Stimulated activated CD4-positive, alpha-beta T cell treated with anti-CD3 and anti-CD28 coated beads, Interleukin-4, amount 100 ng/mL, for 24 hours (primary cell): ENCODE data around the gene IL17REL.
A peak's percentile ranks its signal among the peaks of the same experiment; 100 is the strongest.

Experiments used
- DNase-seq: peaks from one replicate; pipeline ENCODE4 v3.0.0-alpha.2; 2020

The IL17REL gene

DNA sequence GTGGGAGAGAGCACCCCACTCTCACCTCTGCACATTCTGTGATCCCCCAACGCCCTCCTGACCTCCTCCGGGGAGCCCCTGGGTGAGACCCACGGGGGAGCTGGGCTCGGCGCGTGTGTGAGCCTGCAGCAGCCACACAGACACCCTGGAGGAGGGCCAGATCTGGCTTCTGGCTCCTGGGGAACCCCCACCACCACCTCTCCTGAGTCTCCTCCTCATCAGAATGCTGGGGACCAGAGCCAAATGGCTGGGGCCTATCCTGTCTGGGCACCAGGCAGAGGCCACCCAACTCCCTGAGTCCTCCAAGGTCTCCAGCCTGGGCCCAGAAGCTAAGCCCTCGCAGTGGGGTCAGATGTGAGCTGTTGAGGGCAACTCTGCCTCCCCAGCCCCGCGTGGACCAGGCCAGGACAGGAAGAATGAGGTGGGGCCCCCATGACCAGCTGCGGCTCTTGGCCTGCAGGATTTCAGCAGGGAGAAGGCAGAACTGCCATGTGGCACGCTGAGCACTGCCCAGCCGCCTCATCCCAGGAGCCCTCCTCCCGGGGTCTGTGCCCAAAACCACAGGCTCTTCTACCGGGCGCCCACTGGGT, 57.5 kb downstream of the IL17REL start:
- no peak for DNase-seq

DNA sequence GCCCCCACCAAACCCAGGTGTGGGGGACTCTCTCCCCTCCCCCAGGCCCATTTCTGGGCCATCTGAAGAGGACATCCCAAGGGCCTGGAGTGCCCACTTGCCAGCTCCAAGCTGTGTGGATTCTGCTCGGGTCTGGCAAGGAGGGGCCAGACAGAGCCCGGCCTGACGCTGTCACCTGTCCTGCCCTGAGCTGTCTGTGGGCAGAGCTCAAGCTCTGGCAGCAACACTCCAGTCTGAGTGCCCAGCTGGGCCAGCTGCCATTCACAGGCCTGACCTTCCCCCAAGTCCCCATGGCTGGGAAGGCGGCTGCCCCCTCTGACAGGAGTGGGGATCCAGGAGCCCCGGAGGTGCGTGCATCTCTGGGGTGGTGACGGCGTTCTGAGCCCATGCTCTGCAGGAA, 58.2 kb downstream of the IL17REL start:
- DNase-seq: no peak

DNA sequence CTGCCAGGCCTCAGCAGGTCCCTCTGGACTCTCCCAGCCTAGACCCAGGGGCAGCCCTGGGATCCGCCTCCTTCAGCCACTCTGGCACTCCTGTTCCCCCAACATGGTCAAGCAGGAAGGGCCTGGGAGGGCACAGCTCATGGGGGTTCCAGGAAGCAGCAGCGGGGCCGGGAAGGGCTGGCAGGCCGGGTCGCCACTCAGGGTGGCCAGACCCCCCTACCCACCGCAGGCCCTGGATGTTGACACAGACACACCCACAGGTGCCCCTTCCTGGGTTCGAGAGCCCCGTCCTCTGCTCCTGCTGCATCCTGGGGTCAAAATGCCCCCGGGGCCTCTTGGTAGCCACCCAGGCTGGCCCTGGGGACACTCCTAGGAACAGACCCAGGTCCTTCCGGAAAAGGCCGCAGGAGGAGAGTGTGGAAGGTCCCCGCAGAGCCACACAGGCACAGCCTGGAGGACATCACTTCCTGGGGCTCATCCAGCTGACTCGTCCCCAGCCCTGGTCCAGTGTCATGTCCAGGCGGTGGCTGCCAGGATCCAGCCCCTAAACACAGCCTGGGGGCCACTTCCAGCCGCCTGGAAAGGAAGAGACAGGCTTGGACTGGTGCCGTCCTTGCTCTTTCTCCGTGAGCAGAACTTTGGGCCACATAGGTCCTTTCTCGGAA, 58.8 kb downstream of the IL17REL start:
- DNase-seq: no peak

DNA sequence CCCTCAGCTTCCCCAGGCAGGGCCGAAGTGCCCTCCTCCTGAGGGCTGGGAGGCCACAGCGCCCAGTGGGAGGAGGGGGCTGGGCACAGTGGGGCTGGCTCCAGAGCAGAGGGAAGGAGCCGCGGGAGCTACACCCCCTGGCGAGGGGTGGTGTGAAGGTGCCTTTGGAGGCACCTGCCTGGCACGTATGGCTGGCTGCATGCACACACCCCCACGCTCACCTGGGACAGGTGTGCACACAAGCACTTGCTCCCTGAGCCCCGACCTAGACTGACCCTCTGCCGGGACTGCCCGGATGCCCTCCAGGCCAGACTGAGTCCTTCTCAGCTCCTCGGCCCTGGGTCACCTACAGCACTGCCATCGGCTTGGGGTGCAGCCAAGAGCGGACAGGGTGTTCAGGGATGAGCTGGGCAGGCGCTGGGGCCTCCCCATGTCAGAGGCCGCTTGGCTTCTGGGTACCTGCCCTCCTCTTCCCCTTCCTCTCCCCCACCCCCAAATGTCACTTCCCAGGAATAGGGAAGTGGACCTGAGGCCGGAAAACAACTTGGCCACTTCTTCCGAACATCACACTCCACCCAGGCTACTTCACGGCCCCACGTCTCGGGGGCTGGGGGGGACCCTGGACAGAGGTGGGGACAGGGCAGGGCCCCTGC, 59.4 kb downstream of the IL17REL start:
- DNase-seq: no peak

DNA sequence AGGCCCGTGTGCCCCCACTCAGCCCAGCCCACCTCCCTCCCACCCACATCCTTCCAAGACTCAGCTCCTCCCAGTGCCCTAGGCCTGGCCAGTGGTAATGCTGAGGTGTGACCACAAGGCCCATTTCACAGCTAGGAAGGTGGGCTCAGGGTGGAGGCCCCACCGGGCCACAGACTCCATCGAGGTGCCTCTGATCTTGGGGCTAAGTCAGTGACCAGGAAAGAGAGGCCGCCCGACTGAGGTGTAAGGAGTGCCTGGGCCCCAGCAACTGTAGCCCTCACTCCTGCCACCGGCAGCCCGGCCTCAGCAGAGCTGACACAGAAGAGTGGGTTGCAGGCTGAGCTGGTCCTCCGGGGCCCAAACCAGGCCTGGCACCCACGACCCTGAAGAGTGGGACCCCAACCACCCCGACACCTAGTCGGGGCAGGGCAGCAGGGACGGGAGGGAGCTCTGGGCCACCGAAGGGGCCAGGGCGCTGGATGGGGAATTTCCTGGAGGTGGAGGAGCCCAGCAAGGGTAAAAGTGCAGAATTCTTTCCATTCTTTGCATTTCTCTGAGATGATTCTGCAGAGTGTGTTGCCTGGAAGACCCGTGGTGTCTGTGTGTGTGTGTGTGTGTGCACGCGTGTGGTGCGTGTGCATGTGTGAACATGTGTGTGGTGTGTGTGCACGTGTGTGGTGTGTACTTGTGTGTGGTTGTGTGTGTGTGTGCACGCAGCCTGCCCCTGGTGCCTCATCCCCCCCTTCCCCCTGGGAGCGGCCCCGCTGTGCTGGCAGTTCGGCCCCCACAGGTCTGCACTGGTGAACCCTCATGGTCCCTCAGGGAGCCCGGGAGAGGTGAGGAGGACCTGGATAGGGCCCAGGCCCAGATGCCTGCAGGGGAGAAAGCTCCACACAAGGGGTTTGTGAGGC, 60.3 kb downstream of the IL17REL start:
- no peak for DNase-seq

DNA sequence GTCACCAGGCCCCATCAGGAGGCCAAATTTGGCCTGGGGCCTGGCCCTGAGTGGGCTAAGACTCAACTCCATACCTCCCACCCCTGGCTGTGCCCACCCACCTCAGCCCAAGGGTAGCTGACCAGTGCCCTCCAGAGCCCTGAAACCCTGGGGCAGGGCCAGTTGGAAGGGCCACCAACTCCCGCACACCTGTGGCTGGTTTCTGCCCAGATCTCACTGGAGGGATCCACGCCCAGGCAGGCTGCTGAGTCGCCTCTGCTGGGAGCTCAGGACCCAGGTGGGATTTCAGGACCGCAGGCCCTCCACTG, 60.9 kb downstream of the IL17REL start:
- no peak for DNase-seq

DNA sequence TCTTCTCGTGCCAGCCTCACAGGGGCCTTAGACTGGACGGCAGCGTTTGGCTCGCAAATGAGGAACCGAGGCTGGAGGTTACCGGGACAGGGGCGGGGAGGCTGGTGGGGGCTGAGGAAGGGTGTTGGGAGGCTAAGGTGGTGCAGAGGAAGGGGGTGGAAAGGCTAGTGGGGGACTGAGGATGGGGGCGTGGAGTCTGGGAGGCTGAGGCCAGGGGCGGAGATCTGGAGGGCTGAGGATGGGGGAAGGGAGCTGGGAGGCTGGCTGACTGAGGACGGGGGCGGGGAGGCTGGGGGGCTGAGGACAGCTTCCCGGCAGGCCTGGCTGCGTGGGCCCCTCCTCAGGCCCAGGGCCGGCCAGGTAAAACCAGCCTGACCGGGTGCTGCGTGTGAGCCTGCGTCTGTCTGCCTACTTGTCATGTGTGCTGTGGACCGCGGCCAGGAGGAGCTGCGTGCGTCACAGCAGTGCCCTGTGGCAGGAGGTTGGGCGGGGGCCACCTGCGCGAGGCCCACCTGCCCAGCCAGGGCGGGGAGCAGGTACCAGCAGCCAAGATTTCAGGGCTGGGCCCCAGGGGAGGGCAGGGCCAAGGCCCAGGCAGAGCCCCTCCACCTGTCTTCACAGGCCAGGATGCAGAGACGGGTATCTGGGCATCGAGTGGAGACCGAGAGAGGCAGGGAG, 61.4 kb downstream of the IL17REL start:
- DNase-seq: no peak

DNA sequence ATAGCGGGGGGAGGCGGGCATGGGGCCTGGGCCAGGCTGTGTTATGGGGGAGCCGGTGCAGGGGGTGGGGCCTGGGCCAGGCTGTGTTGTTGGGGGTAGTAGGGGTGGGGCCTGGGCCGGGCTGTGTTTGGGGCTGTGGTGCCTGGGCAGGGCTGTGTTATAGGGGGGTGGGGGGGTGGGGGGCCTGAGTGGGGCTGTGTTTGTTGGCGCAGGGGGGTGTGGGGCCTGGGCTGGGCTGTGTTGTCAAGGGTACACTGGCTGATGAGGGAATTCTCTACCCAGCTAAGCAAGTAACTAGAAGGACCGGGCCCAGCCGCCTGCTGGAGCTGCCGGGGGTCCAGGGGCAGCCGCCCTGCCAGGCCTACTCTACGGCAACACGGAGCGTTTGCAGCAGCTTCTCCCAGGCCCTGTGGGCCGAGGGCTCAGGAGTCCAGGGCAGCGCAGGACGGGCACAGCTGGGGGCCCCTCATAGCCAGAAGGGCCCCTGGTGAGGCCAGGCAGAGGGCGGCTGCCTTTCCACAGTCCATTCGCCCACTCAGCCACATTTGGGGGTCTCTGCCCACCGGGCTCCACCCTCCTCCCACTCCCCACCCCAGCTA, 62.1 kb downstream of the IL17REL start:
- no peak for DNase-seq

DNA sequence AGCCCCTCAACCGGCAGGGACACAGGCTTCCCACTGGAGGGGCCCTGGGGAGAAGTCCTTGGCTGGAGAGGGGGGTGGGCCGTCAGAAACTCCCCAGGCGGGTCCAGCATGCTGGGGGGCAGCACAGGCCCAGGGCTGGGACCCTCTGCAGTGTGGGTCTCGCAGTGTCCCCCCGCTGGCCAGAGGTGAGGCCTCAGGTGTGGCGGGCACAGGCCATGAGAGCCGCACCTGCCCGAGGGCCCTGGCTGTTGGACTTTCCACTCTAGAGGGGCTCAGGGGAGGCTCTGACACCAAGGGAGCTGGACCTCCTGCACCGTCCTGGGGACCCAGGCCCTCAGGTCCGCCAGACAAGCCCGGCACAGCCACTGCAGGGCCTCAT, 62.7 kb downstream of the IL17REL start:
- DNase-seq: no peak

DNA sequence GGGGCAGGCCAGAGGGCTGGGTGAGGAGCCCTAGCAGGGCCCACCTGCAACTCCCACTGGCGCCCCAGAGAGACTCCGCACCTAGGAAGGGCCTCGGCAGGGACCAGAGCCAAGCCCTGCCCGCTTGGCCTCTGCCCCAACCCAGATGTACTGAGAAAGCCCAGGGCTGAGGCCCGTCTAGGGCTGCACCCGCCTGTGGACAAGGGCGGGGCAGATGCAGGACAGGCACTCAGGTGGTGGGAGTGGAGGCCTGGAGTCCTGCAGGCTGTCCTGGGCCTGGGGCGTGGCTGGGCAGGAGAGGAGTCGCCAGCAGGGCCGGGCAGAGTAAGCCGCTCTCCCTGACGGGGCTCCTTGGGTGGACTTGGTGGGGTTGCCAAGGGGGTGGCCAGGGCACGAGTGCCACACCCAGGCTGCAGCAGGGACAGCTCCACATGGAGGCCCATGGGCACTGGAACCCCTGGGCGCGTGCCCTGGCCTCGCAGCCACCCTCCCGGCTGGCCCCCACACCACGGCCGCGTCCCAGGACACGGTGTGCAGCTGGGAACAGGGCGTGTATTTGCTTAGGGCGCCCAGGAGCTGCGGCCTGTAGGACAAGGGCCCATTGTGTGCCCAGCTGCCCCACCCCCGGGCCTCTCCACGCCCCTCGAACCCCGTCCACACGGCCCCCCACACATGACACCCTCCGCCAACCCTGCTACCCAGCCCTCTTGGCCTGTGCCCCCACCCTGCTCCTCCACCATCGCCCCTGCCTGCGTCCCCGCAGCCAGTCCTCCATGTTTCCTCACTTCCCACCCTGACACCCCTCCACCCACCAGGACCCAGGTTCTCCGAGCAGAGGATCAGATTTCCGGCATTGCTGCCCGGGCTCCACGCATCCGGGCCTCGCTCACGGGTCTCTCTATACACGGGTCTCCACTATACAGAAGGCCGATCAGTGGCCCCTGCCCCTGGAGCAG, 63.3 kb downstream of the IL17REL start:
- no peak for DNase-seq

DNA sequence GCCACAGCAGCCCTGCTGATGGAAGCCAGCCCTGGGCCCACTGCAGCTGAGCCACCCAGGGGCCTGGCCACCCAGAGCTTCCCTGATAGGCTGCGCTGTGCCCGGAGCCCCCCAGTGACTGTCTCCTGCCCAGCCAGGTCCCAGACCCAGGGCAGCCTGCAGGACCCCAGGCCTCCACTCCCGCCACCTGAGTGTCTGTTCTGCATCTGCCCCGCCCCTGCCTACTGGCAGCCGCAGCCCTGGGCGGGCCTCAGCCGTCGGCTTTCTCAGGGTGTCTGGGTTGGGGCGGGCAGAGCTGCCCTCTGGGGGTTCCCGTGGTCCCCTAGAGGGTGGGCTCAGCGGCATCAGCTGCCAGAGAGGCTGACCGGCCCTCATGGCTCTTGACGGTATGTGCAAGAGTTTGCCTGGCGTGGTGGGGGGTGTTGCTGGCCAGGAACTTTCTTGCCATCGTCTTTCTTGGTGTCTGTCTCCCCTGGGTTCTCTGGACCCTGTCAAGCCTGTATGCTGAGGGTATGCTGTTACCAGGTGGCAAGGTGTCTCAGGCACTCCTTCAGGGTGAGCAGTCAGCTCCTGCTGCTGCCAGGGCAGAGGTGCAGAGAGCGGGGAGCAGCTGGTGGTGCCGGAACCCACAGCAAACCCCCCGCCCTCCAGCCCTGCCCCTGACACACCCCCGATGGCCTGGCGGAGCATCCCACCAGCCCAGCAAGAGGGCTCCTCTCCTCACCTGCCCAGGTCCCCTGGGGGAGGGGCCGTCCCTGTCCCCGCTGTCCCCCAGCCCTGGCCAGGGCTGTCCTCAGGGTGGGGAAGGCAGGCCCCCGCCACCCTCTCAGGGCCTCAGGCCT, 64.2 kb downstream of the IL17REL start:
- no peak for DNase-seq

DNA sequence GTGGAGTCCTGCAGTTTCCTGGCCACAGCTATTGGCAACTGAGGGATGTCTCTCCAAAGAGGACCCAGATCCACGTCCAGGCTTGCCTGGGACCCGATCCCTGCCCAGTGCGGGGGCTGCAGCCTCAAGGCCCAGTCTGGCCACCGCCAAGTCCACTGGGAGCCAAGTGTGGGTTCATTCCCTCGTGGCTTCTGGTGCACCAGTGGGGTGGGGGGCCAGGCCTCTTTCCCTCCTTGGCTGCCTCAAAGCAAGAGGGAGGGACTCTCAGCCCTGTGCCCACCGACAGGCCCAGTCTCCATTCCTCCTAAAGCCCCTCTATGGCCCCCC, 65.3 kb downstream of the IL17REL start:
- DNase-seq: no peak

DNA sequence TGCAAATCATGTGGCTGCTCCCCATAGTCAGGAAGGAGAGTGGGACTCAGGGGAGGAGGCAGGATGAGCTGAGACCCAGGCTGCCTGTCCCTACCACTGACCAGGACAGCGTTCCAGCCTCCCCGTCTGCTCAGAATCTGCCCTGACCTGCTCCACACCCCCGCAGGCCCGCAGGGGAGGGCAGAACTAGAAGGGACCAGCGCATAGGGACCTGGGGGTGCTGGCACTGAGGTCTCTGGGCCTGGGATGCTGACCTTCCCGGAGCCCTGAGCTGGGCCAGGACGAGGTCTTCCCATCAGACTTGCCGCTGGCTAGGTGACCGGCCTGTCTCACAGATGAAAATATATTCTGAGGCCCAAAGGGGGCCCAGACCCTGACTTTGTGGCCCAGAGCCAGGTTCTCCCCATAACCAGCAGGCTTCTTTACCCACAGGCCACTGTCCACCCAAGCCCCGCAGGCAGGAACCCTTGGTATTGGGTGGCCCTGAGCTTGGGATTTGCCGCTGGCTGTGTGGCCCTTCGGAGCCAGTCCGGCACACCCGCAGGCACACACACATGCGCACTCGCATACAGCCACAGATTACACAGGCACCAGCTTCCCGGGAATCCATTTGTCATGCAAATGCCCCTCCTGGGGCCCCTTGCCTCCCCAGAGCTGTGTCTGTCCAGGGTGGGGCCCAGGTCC, 65.8 kb downstream of the IL17REL start:
- no peak for DNase-seq

DNA sequence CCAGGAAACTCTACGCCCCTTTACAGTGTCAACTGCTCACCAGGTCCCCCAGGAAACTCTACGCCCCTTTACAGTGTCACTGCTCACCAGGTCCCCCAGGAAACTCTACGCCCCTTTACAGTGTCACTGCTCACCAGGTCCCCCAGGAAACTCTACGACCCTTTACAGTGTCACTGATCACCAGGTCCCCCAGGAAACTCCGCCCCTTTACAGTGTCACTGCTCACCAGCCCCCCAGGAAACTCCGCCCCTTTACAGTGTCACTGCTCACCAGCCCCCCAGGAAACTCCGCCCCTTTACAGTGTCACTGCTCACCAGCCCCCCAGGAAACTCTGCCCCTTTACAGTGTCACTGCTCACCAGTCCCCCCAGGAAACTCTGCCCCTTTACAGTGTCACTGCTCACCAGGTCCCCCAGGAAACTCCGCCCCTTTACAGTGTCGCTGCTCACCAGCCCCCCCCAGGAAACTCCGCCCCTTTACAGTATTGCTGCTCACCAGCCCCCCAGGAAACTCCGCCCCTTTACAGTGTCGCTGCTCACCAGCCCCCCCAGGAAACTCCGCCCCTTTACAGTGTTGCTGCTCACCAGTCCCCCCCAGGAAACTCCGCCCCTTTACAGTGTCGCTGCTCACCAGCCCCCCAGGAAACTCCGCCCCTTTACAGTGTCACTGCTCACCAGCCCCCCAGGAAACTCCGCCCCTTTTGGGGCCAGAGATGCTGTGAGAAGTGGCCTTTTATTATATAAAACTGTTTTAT, 67.3 kb downstream of the IL17REL start:
- peak; percentile 41 for DNase-seq
